Epidermal melanocyte (primary cell): ENCODE results near the gene GATAD1.
"Not testable (repeated sequence)": the region's sequence is repeated elsewhere in the genome, so short reads cannot be mapped to it uniquely, and the experiment has no call there.

Experiments
- DNase-seq: peaks from one replicate; pipeline ENCODE4 v3.0.0; 2011; ENCODE audit warnings: low spot score; ENCODE audit not compliant: insufficient read length

The GATAD1 gene

GRCh38 chr7:92436612-92437445 is 10.5 kb upstream of the GATAD1 start:
- DNase-seq, result no peak

- no peak for DNase-seq
These were observed 9.3 kb upstream of the GATAD1 start for GRCh38 chr7:92437956-92438491.

- not testable (repeated sequence) for DNase-seq
These were observed 4.6 kb upstream of the GATAD1 start for GRCh38 chr7:92442720-92443119.

- DNase-seq, result no peak
These were observed 375 bp upstream of the GATAD1 start for GRCh38 chr7:92446869-92447344.

GRCh38 chr7:92448205-92448747 is 994 bp downstream of the GATAD1 start:
- peak; percentile 32 for DNase-seq

GRCh38 chr7:92451645-92452044 is 4.4 kb downstream of the GATAD1 start:
- DNase-seq, result no peak

GRCh38 chr7:92456236-92456635 is 9.0 kb downstream of the GATAD1 start:
- DNase-seq, result no peak

- DNase-seq, result no peak
These were observed 12.8 kb downstream of the GATAD1 start for GRCh38 chr7:92460109-92460508.

GRCh38 chr7:92460510-92460909 is 13.2 kb downstream of the GATAD1 start:
- DNase-seq, result no peak

- peak; percentile 52 for DNase-seq
These were observed 14.0 kb downstream of the GATAD1 start for GRCh38 chr7:92461027-92462003.

- no peak for DNase-seq
These were observed 15.3 kb downstream of the GATAD1 start for GRCh38 chr7:92462560-92462959.

GRCh38 chr7:92464515-92464914 is 17.2 kb downstream of the GATAD1 start:
- no peak for DNase-seq

GRCh38 chr7:92466682-92467081 is 19.4 kb downstream of the GATAD1 start:
- DNase-seq, result no peak

GRCh38 chr7:92468589-92468988 is 21.3 kb downstream of the GATAD1 start:
- not testable (repeated sequence) for DNase-seq

GRCh38 chr7:92473989-92474388 is 26.7 kb downstream of the GATAD1 start:
- not testable (repeated sequence) for DNase-seq

GRCh38 chr7:92475261-92475770 is 28.0 kb downstream of the GATAD1 start:
- not testable (repeated sequence) for DNase-seq

- not testable (repeated sequence) for DNase-seq
These were observed 28.7 kb downstream of the GATAD1 start for GRCh38 chr7:92475851-92476590.

- not testable (repeated sequence) for DNase-seq
These were observed 30.4 kb downstream of the GATAD1 start, which contains the start of gene ERVW-1 for GRCh38 chr7:92477681-92478080. TSS of gene ERVW-1 (minus strand) at chr7:92477946. CDS start at chr7:92470381, 7,565 bp downstream.

- DNase-seq, result no peak
These were observed 30.8 kb downstream of the GATAD1 start for GRCh38 chr7:92478095-92478494.

GRCh38 chr7:92478711-92479110 is 31.4 kb downstream of the GATAD1 start:
- no peak for DNase-seq
